Measurements from ENCODE around the gene EIF4A3. TPM values are rescaled to one million over a fixed set of nuclear protein-coding genes. Genes with fewer than 3 reads are reported as not detected.

The EIF4A3 gene
- total RNA-seq, 1 donor from 2014 or later, result 78.9 TPM

- Histone ChIP-seq H3K36me3 (no peaks in the 10 kb centered on the region), H3K9me3 (no peaks in the 10 kb centered on the region), H3K4me1 (no peaks in the 10 kb centered on the region), H3K27ac (no peak overlapping the region), H3K4me3 (no peak overlapping the region), H3K27me3 (no peaks in the 10 kb centered on the region)
- intact Hi-C loops (cut with DNase I), result loop anchor here (10.0 kb wide), 1 partner anchor 174 kb away; no protein-coding TSS in a partner anchor
- DNase-seq (ENCODE audit: low spot score in 2 of 2), result no peak
- TF ChIP-seq CTCF (IDR thresholded peaks at IDR 0.05), result no peak
Measured at GRCh38 chr17:80191192-80191591, 44.3 kb upstream of the EIF4A3 start.

- H3K4me1 ChIP-seq, result no peaks in the 10 kb centered on the region
- DNase-seq (ENCODE audit: low spot score in 2 of 2), result no peak
- no peak for TF ChIP-seq CTCF (IDR thresholded peaks at IDR 0.05)
- H3K9me3 ChIP-seq, result no peaks in the 10 kb centered on the region
- H3K27ac ChIP-seq, result no peak overlapping the region
- intact Hi-C loops (cut with DNase I), result loop anchor here (10.0 kb wide), 1 partner anchor 174 kb away; no protein-coding TSS in a partner anchor
- no peak overlapping the region for H3K4me3 ChIP-seq
- no peaks in the 10 kb centered on the region for H3K27me3 ChIP-seq
- no peaks in the 10 kb centered on the region for H3K36me3 ChIP-seq
Measured at GRCh38 chr17:80190716-80191115, 43.8 kb upstream of the EIF4A3 start.

- Histone ChIP-seq H3K4me1 (no peaks in the 10 kb centered on the region), H3K36me3 (no peaks in the 10 kb centered on the region), H3K9me3 (no peaks in the 10 kb centered on the region), H3K27ac (no peak overlapping the region), H3K4me3 (no peak overlapping the region), H3K27me3 (no peaks in the 10 kb centered on the region)
- intact Hi-C loops (cut with DNase I), result loop anchor here (10.0 kb wide), 1 partner anchor 175 kb away; no protein-coding TSS in a partner anchor
- DNase-seq (ENCODE audit: low spot score in 2 of 2), result no peak
- no peak for TF ChIP-seq CTCF (IDR thresholded peaks at IDR 0.05)
Measured at GRCh38 chr17:80189611-80190010, 42.7 kb upstream of the EIF4A3 start.

- DNase-seq (ENCODE audit: low spot score in 2 of 2), result no peak
- Histone ChIP-seq H3K27me3 (no peaks in the 10 kb centered on the region), H3K27ac (no peak overlapping the region), H3K4me1 (no peaks in the 10 kb centered on the region), H3K36me3 (no peaks in the 10 kb centered on the region), H3K4me3 (no peak overlapping the region), H3K9me3 (no peaks in the 10 kb centered on the region)
- TF ChIP-seq CTCF (IDR thresholded peaks at IDR 0.05), result no peak
- intact Hi-C loops (cut with DNase I), result no loop called here
Measured at GRCh38 chr17:80187515-80187941, 40.6 kb upstream of the EIF4A3 start.

GRCh38 chr17:80187090-80187489 lies 40.2 kb upstream of the EIF4A3 start:
- H3K27ac ChIP-seq, result no peak overlapping the region
- DNase-seq (ENCODE audit: low spot score in 2 of 2), result no peak
- H3K36me3 ChIP-seq, result no peaks in the 10 kb centered on the region
- H3K27me3 ChIP-seq, result no peaks in the 10 kb centered on the region
- H3K4me1 ChIP-seq, result no peaks in the 10 kb centered on the region
- no peak overlapping the region for H3K4me3 ChIP-seq
- intact Hi-C loops (cut with DNase I), result no loop called here
- H3K9me3 ChIP-seq, result no peaks in the 10 kb centered on the region
- no peak for TF ChIP-seq CTCF (IDR thresholded peaks at IDR 0.05)

- Histone ChIP-seq H3K9me3 (no peaks in the 10 kb centered on the region), H3K27me3 (no peaks in the 10 kb centered on the region), H3K36me3 (no peaks in the 10 kb centered on the region), H3K27ac (no peak overlapping the region), H3K4me1 (no peaks in the 10 kb centered on the region), H3K4me3 (no peak overlapping the region)
- no peak for TF ChIP-seq CTCF (IDR thresholded peaks at IDR 0.05)
- intact Hi-C loops (cut with DNase I), result no loop called here
- DNase-seq (ENCODE audit: low spot score in 2 of 2), result no peak
Measured at GRCh38 chr17:80185968-80186367, 39.0 kb upstream of the EIF4A3 start.
